Measurements from ENCODE around the gene TSHR.
"Not testable (repeated sequence)": the region's sequence is repeated elsewhere in the genome, so short reads cannot be mapped to it uniquely, and the experiment has no call there.

The TSHR gene

GRCh38 chr14:80996049-80996901, 40.9 kb downstream of the TSHR start:
- DNase-seq (ENCODE audit: low read depth), result no peak

DNA sequence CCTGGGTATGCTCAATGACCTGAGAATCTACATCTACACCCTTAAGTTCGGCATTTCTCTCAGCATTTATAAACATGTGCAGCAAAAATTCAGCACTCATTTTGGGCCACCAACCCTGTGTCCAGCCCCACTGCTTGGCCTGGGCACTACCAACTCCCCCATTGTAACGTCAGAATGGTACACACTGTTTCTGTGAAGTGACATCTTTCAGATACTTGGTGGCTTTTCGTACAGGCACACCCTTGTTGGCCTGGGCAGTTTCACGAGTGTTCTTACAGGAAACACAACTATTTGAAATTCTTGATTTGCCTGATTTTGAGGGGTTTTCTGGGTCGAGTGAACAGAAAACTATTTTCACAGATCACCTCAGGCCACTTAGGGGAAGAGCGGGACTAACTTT, 46.0 kb downstream of the TSHR start:
- no peak for DNase-seq (ENCODE audit: low read depth)

DNA sequence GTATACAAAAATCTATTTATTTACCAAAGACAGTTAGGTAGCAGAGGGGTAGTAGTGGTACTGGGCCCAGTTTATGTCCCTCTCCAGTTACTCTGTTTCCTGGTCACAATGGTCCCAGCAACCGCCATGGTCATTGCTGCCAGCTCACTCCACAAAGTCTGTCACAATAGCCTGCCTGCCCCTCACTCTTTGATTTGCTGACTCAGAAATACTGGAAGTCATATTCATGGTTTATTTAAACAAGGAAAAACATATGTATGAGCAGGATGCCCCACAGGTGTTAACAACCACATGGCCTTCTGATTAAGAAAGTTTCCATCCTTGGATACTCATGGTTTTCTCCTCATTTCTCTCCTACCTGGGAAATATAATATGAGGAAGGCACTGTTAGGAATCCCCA, 49.2 kb downstream of the TSHR start:
- no peak for DNase-seq (ENCODE audit: low read depth)

DNA sequence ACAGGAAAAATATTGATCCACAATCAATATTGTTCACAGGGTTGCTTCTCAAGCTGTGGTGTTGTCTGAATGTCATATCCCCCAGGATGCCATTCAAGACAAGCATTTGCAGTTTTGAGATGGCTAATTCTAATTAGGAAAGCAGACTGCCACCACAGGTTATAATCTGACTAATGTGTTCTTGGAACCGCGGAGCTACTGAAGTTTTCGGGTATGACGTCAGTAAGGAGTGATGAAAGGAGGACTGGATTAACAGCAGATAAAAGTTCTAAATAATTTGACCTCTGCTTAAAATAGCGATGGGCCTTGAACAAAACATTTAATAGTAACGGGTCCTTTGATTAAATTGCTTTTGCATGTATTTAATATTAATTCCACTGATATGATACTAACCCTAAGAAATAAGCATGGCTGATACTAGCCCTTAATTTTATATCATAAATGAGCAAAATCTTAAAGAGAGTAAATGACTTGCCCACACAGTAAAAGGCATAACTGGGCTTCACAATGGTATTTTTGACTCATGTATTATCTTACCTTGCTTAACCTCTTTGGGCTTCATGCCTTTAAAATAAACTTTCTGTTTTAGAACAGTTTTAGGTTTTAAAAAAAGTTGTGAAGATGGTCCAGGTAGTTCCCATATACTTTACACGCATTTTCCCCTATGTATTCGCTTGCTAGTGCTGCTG, 50.3 kb downstream of the TSHR start:
- no peak for DNase-seq (ENCODE audit: low read depth)

GRCh38 chr14:81006266-81006665, 50.8 kb downstream of the TSHR start:
- DNase-seq (ENCODE audit: low read depth), result no peak

DNA sequence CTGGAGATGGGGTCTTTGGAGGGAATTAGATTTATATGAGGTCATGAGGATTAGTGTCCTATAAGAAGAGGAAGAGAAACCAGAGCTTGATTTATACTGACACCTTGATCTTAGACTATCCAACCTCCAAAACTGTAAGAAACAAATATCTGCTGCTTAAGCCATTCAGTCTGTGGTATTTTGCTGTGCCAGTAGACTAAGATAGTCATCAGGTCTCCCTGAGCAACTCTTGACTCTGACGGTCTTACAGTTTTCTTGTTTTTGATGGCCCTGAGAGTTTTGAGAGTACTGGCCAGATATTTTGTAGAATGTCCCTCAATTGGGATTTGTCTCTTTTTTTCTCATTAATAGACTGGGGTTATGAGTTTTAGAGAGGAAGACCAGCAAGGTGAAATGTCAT, 51.7 kb downstream of the TSHR start:
- DNase-seq (ENCODE audit: low read depth), result no peak

DNA sequence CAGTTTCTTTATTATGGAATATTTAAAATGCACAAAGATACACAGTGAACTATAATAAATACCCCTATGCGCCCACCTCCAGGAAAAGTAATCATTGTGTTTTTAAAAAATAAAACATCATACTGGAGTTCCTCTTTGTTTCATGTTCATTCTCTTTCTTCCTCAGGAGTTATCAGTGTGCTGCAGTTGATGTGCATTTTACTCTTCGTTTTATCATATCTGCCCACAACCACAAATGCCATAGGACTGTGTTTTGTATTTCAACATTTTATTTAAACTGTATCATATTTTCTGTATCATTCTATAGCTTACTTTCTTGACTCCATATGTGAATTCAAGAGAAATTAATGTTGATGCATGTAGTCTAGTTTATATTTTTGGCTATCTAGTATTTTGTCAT, 53.9 kb downstream of the TSHR start:
- no peak for DNase-seq (ENCODE audit: low read depth)

GRCh38 chr14:81018251-81018650, 62.8 kb downstream of the TSHR start:
- DNase-seq (ENCODE audit: low read depth), result no peak

DNA sequence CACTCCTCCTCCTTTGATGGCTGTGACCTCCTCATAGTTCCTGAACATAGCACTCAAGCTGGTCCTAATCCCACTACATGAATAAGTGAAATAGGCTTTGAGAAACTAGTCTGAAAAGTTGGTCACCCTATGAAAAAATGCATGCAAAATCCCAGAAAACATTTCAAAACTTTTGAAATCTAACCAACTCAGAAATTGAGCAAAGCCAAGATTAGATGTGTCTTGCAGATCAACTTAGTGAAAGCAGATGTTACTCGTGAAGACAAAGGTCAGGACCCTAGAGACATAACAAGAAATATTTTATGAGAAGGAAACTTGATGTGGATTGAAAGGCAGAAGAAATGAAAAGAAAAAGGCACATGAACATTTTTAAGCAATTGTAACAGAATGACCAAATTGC, 63.3 kb downstream of the TSHR start:
- DNase-seq (ENCODE audit: low read depth), result no peak

- not testable (repeated sequence) for DNase-seq (ENCODE audit: low read depth)
Measured at GRCh38 chr14:81019113-81019512, 63.7 kb downstream of the TSHR start.

DNA sequence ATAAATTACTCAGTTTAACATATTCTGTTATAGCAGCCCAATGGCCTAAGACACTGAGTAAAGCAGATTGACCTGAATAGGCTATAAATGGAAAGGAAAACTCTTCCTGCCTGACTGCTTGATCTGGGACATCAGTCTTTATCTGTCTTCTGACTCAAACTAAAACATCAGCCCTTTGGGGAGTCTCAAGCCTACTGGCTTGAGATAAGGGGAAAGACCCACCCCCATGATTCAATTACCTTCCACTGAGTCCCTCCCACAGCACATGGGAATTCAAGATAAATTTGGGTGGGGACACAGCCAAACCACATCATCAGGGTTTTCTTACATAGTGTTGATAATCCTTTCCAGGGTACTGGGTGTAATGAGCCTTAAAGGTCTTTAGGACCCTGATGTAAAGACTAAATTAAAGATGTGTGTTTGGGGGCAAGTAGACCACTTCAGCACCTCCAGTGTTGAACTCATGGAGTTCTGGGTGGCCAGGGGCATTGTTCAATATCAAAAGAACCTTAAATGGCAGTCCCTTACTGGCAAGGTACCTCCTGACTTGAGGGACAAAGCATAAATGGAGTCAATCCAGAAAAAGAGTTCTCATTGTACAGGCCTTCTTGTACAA, 67.8 kb downstream of the TSHR start:
- DNase-seq (ENCODE audit: low read depth), result no peak

DNA sequence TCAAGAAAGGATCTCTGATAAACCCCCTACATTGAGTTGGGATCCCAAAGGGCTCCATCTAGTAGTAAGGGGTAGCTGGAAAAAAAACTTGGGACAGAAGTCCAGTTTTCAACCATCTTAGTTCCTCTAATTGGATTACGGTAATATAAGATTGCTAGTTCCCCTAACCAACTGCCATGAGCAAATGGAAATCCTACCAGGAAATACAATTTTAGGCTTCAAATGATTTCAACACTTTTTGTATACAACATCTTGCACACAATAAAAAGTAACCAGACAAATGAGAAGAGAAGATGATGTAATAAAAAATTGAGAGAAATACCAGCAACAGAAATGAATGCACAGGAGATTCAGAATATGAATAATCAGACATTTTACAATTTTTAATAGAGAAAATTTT, 73.0 kb downstream of the TSHR start:
- no peak for DNase-seq (ENCODE audit: low read depth)

GRCh38 chr14:81031488-81031887, 76.1 kb downstream of the TSHR start:
- DNase-seq (ENCODE audit: low read depth), result no peak

DNA sequence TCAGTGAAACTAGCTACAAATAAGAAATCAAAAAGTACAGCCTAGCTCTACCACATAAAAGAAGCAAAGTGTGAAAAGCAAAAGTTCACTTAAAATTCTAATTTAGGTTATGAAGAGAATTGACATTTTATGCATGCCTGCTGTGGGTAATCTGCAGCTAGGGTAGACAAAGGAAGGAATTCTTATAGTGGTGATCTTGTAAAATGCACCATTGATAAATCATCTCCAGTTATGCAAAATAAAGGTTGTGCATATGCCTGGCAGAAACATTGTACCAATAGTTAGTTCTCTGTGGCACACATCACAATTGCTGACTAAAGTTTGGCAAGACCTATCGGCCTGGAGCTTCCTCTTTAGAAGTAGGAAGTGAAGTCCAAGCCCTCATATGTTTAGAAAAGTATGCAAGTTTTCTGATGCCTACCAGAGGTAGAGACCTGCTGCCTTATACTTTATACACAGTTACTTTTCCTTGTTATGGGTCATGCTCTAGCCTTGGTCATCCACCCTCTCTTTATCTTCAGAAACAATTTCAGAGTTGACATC, 78.3 kb downstream of the TSHR start:
- DNase-seq (ENCODE audit: low read depth), result no peak

DNA sequence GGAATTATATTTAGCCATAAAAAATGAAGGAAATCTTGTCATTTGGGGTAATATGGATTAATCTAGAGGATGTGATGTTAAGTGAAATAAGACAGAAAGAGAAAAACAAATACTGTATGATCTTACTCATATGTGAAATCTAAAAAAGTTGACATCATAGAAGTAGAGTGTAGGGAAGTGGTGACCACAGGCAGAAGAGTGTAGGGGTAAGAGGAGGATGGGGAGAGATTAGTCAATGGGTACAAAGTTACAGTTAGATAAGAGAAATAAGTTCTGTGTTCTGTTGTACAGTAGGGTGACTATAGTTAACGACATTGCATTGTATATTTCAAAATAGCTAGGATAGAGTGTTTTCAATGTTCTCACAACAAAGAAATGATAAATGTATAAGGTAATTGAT, 87.0 kb downstream of the TSHR start:
- no peak for DNase-seq (ENCODE audit: low read depth)

DNA sequence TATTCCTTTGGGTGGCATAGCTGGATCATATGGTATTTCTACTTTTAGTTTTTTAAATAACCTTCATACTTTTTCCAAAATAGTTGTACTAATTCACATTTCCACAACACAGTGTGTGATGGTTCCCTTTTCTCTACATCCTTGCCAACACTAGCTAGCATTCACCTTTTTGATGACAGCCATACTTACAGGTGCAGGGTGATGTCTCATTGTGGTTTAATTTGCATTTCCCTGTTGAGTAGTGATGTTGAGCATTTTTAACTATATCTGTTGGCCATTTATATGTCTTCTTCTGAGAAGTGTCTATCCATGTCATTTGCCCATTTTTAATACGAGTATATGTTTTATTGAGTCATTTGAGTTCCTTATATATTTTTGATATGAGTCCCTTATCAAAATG, 96.1 kb downstream of the TSHR start:
- no peak for DNase-seq (ENCODE audit: low read depth)

DNA sequence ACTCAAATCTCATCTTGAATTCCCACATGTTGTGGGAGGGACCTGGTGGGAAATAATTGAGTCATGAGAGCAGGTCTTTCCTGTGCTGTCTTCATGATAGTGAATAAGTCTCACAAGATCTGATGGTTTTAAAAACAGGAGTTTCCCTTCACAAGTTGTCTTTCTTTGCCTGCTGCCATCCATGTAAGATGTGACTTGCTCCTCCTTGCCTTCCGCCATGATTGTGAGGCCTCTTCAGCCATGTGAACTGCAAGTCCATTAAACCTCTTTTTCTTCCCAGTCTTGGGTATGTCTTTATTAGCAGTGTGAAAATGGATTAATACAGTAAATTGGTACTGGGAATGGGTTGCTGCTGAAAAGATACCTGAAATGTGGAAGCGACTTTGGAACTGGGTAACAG, 98.6 kb downstream of the TSHR start:
- not testable (repeated sequence) for DNase-seq (ENCODE audit: low read depth)

DNA sequence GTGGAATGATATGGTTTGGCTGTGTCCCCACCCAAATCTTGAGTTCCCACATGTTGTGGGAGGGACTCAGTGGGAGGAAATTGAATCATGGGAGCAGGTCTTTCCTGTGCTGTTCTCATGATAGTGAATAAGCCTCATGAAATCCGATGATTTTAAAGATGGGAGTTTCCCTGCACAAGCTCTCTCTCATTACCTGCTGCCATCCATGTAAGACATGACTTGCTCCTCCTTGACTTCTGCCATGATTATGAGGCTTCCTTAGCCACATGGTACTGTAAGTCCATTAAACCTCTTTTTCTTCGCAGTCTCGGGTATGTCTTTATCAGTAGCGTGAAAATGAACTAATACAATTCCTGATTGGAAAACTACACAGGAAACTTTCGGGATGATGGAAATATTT, 100.5 kb downstream of the TSHR start:
- no peak for DNase-seq (ENCODE audit: low read depth)

GRCh38 chr14:81062380-81062779, 107.0 kb downstream of the TSHR start:
- no peak for DNase-seq (ENCODE audit: low read depth)

DNA sequence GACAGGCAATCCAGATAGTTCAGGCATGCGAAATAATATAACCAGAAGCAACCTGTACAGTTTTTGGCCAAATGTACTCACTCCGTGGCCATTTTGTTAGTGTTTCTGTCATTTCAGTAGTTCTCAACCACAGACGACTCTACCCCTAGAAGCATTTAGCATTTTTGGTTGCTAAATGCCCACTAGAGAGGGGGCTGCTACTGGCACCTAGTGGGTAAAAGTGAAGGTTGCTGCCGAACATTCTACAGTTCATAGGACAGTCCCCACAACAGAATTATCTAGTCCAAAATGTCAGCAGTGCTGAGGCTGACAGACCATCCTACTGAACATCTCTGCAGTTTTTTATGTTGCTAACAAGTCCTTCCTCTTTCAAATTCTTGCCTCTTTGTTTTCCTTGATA, 107.4 kb downstream of the TSHR start:
- DNase-seq (ENCODE audit: low read depth), result no peak

GRCh38 chr14:81066672-81067071, 111.3 kb downstream of the TSHR start:
- DNase-seq (ENCODE audit: low read depth), result no peak

DNA sequence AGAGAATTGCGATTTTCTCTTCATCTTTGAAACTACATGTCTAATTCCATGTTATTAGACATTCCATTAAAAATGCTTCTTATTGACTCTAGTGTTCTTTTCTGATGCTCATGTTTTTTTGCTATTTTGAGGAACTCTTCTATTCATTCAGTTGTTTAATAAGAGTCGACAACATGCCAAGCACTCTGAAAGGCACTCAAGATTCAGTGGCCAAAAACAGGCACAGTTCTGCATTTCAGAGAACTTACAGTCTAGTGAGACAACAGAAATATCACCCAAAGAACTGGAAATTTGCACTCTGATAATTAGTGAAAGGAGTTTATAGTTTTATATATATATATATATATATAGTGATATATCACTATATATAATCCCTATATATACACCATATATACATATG, 111.7 kb downstream of the TSHR start:
- DNase-seq (ENCODE audit: low read depth), result no peak

DNA sequence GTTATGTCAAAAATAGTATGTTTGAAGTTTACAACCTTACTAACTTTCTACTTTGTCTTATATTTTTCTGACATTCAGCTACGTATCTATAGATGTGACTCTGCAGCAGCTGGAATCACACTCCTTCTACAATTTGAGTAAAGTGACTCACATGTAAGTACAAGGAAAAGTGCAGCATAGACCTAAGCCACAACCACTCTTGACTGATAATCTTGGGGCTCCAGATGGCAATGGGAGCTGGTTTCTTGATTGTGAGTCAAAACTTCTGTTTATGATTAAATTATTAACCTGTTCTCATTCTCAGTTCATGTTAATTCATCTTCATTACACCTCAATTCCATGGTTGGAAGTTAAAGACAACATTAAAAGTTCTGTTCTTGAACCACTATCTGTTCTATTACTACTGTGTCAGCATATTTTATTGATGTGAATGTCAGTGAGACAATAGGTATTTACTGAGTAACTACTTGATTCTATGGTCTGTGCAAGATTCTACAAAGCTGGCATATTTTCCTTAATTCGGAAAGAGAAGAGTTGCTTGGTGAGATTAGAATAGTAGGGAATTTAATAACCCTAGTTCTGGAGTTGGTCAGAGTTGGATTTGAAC, 112.9 kb downstream of the TSHR start:
- no peak for DNase-seq (ENCODE audit: low read depth)
